Omental fat pad (tissue), 4 donors: ENCODE data around the gene ZNF414. TPM values are rescaled to one million over a fixed set of nuclear protein-coding genes. Genes with fewer than 3 reads are reported as not detected.

Experiments
- ATAC-seq: fragments of 150-250 bp; one replicate; pipeline ENCODE4 v1.9.1; 2016; ENCODE audit warnings: mild to moderate bottlenecking, moderate library complexity; ENCODE audit not compliant: low FRiP score
- DNase-seq: peaks from one replicate; pipeline ENCODE4 v3.0.0-alpha.2; 2019; ENCODE audit warnings: low spot score
- CTCF ChIP-seq, 3 donors: fragments of 450-650 bp; IDR thresholded peaks; one replicate each; pipeline ENCODE4 v1.5.1; 2016 to 2017; ENCODE audit warnings: antibody characterized with exemption in 3 of 3, mild to moderate bottlenecking in 3 of 3, moderate library complexity in 2 of 3
- total RNA-seq, 4 donors: library from RNA; depleted of rRNA; stranded (reverse); fragments of >200 nt; gene quantifications; one replicate each; pipeline ENCODE4 v1.1.0, GENCODE V29; 2016

The ZNF414 gene
- total RNA-seq, 4 donors from 2014 or later, result 4.6 to 7.8 (median 7.4) TPM

- TF ChIP-seq CTCF (IDR thresholded peaks at IDR 0.05), result no peak
- ATAC-seq, result no peak
- no peak for DNase-seq
Observed at GRCh38 chr19:8466018-8466417, 47.9 kb downstream of the ZNF414 start.

DNA sequence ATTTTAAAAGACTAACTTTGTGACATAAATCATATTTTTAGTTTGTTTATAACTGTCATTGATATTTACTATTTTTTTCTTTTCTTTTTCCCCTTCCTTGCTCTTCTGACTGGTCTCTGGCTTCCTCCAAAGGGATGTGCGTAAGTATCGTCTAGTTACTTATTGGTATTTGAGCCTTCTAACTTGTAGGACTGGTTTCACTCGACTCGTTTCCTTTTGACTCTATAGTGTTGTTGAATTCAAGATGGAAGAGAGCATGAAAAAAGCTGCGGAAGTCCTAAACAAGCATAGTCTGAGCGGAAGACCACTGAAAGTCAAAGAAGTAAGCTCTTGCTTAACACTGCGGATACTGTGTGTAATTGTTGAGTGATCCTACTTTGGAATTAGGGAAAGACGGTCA, 50.6 kb downstream of the ZNF414 start:
- no peak for ATAC-seq
- TF ChIP-seq CTCF (IDR thresholded peaks at IDR 0.05), result no peak
- DNase-seq, result no peak

DNA sequence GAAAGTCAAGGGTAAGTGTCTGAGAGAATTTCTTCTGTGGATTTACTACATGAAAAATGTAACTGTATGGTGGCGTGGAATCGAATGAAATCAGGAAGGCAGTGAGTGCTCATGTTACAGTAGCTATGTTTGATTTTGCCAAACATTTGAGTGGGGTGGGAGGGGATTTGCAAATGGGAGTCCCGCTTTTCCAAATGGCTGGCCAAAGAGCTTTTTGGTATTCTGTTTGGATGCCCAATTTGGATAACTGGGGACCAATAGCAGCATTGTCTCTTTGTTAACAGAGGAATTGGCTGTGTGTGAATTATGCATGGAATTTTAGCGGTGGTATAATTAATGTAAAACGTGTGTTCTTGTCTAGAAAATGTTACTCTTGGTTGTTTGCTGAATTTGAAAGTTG, 51.4 kb downstream of the ZNF414 start:
- no peak for TF ChIP-seq CTCF (IDR thresholded peaks at IDR 0.05)
- DNase-seq (no peak), ATAC-seq (no peak)

- no peak for TF ChIP-seq CTCF (IDR thresholded peaks at IDR 0.05)
- ATAC-seq (no peak), DNase-seq (no peak)
Observed at GRCh38 chr19:8461891-8462290, 52.1 kb downstream of the ZNF414 start.

GRCh38 chr19:8461376-8461775, 52.6 kb downstream of the ZNF414 start:
- no peak for DNase-seq
- TF ChIP-seq CTCF (IDR thresholded peaks at IDR 0.05), result no peak
- no peak for ATAC-seq

- TF ChIP-seq CTCF (IDR thresholded peaks at IDR 0.05), result no peak
- ATAC-seq (no peak), DNase-seq (no peak)
Observed at GRCh38 chr19:8460516-8461298, 53.3 kb downstream of the ZNF414 start.

Other genes starting within 250 kb of the ZNF414 start
- 100 to 1,000 TPM in 2 of 4 donors, 10 to 100 TPM in 2; 49.3 to 126 (median 79.3) TPM for gene CD320, start 205.8 kb downstream of the ZNF414 start, total RNA-seq
- 10 to 100 TPM; 14.5 to 44.2 (median 33.1) TPM for gene NDUFA7, start 192.8 kb downstream of the ZNF414 start, total RNA-seq
- 100 to 1,000 TPM; 420 to 679 (median 534) TPM for gene RPS28, start 192.7 kb downstream of the ZNF414 start, total RNA-seq
- gene KANK3, start 170.9 kb downstream of the ZNF414 start, total RNA-seq, result 10 to 100 TPM in 3 of 4 donors, 1 to 10 TPM in 1; 7.1 to 48.7 (median 18.9) TPM
- 100 to 1,000 TPM in 3 of 4 donors, 10 to 100 TPM in 1; 62.6 to 405 (median 250) TPM for gene ANGPTL4, start 150.0 kb downstream of the ZNF414 start, total RNA-seq
- 10 to 100 TPM; 31.6 to 55.6 (median 41.2) TPM for gene RAB11B, start 123.8 kb downstream of the ZNF414 start, total RNA-seq
- gene MARCHF2, start 100.9 kb downstream of the ZNF414 start, total RNA-seq, result 100 to 1,000 TPM; 167 to 296 (median 203) TPM
- 100 to 1,000 TPM in 3 of 4 donors, 10 to 100 TPM in 1; 80.4 to 158 (median 111) TPM for gene HNRNPM, start 69.2 kb downstream of the ZNF414 start, total RNA-seq
- gene PRAM1, start 11.5 kb downstream of the ZNF414 start, total RNA-seq, result 1 to 10 TPM in 3 of 4 donors, under 1 TPM in 1; 0.56 to 4.6 (median 1.9) TPM
- gene MYO1F, start 63.3 kb upstream of the ZNF414 start, total RNA-seq, result 10 to 100 TPM; 13.9 to 86.7 (median 39.9) TPM
- gene ADAMTS10, start 96.5 kb upstream of the ZNF414 start, total RNA-seq, result 10 to 100 TPM; 16.7 to 46.7 (median 22.5) TPM
- gene NFILZ, start 116.5 kb upstream of the ZNF414 start, total RNA-seq, result not detected
- gene ACTL9, start 184.6 kb upstream of the ZNF414 start, total RNA-seq, result not detected
- gene OR2Z1, start 207.5 kb upstream of the ZNF414 start, total RNA-seq, result not detected